GM18520 (cell line): Measurements from ENCODE around the gene CMTM2.
"Not testable (repeated sequence)": the region's sequence is repeated elsewhere in the genome, so short reads cannot be mapped to it uniquely, and the experiment has no call there.

Experiments used
- ATAC-seq: cut with Tn5 transposase; IDR thresholded peaks from one replicate; pipeline ENCODE4 v1.9.1; 2021; ENCODE audit not compliant: unreplicated experiment

Gene CMTM2

DNA sequence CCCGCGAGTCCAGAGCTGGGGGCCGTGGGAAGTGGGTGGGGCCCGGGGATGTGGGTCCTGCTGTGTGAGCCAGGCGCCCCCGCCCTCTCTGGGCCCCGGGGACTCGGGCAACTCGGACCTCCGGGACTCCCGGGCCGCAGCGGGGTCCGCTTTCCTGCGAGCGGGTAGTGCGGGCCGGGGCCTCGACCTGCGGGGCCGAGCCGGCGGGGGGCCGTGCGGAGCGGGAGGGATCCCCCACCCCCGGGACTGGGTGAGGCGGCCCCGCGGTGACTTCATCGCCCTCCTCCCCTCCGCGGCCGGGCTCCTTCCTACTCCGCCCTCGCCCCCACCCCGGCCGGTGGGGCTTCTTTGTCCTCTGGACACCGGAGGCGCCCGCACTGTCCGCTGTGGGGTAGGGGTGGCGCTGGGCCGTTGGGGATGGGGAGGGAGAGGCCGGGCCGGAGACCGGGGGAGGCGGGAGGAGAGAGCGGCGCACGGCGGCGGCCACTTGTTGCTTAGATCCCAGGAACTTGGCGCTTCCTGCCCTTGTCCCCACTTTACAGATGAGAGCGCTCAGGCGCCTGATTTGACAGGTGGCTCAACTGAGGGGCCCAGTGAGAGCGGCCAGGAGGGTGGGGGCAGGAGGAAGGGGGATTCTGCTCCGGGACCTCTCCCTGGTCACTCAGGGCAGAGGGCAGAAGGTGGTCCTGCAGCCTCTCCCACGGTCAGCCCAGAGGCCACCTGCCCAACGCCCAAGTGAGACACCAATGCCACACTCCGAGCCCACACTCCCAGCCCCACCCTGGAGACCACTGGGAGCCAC, 26.1 kb downstream of the CMTM2 start:
- ATAC-seq = no peak

DNA sequence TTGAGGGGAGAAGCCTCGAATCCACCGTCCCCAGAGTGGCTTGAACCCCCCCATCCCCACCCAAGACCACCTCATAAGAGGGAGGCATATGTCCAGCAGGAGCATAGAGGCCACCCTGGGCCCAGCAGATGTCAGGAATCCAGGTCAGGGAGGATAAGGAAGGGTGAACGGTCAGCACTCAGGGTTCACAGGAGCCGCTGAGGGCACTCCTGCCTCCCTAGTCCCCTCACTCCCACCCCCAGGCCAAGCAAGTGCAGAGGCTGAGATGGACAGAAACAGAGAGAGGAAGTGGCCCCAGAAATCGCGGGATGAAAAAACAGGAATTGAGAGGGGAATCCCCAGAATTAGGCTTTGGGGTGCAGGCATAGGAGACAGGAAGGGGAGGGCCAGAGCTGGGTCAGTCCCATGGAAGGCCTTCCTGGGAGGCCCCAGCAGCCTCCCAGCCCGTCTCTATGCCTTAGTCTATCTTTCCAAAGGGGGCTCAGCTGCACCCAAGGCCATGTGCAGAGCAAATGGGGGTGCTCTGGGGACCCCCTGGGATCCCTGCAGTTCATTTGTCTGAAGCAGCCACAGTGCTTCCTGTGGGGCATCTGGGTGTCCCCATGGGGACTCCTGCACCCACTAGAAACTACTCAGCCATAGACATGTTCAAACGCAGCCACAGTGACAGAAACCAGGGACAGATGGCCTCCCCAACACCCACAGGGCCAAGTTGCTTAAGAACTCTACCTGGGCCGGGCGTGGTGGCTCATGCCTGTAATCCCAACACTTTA, 26.9 kb downstream of the CMTM2 start:
- peak; percentile 55 for ATAC-seq

DNA sequence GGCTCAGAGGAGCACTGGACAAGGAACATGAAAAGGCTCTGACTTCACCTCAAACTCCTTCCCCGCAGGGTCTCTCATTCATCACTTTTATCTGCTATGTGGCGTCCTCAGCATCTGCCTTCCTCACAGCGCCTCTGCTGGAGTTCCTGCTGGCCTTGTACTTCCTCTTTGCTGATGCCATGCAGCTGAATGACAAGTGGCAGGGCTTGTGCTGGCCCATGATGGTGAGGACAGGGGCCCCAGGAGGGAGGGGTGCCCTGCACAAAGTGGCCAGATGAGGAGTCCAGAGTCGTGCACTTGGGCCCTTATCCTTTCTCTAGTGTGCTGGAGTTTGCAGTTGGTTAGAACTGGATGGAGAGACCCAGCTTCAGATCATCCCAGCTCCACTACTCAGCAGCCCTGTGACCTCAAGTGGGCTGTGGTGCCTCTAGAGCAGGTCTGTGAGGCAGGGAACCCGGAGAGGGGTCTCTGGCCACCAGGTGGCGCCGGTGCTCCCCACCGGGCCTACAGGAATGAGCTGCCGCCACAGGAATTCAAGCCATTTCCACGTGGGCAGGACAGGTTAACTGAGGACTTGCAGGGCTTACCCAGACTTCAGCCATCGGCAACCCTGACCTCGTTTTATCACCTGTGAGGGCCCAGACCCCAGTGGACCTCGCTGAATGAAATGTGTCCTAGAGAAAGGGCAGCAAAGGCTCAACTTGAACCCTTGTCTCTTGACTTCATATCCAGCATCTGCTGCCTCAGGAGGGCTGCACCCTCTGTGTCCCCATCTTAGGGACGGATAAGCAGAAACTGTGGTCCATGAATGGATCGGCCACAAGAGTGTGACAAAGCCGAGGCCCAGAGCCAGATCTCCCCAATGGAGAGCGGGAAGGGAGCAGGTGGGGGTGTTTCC, 29.2 kb downstream of the CMTM2 start:
- no peak for ATAC-seq

DNA sequence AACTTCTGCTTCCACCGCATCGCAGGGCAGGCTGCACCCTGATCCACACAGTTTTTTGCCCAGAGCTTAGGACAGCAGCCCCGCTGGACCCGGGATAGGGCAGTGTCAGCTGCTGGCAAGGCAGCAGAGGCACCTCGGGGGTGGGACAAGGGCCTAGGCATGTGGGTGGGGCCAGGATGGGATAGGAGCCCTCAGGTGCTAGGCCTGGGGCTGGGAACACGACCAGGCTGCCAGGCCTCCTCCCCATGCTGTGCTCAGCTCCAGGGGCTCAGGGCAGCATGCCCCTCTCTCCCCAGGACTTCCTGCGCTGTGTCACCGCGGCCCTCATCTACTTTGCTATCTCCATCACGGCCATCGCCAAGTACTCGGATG, 29.9 kb downstream of the CMTM2 start:
- ATAC-seq = no peak

DNA sequence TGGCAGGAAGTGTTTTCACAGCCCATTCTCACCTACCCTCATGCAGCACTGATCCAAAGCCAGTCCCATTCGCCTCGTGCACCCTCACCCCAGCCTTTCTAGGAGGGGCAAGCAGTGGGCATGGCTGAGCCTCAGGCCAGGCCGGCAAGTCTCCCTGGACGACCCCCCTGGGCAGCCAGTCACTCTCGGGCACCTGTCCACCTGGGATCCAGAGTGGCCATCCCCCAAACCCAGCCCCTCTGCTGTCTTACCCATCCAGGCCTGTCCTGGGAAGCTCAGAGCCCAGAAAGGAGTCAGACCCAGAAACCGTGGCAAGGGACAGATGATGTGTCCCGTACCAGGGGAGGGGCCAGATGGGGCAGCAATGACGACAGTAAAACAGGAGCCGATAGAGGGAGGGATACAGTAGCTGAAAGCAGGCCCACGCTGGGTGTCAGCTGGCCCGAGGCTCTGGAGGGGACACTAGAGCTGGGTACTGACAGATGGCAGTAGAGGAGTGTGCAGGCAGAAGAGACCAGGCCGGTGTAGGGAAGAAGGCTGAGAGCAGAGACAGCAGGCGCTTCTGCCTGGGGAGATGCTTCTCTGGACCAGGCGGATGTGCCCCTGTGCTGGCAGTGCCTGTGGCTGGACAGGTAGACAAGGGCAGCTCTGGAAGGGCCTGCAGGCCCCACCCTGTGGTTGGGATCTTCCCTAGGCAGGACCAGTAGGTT, 31.0 kb downstream of the CMTM2 start:
- ATAC-seq = no peak

GRCh38 chr16:66611911-66612310, 32.6 kb downstream of the CMTM2 start:
- not testable (repeated sequence) for ATAC-seq

GRCh38 chr16:66612422-66612821, 33.2 kb downstream of the CMTM2 start:
- ATAC-seq = no peak

DNA sequence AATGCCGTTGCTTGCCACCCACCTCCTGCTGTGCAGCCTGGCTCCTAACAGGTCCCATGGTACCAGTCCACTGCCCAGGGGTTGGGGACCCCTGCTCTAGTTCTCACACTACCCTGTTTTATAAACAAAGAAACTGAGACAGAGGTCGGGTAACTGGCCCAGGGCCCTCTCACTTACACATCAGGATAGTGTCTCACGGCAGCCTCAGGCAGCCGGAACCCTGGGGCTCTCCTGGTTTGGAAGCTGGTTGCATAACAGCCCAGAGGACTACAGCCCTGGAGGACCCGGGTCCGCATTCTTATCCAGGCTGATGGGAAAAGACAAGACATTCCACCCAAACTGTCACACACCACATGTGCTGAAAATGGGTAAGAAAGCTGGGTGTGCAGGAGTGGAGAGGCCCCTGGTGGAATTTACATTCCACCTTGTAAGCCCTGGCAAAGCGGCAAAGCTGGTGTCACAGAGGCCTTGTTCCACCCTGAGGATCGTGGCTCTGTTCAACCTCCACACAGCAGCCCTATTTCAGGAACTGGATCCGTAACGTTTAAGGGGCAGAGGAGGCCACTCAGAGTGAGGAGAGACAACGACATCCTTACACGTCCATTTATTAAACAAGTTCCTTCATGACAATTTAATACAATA, 35.0 kb downstream of the CMTM2 start:
- no peak for ATAC-seq

GRCh38 chr16:66616169-66616568, 36.9 kb downstream of the CMTM2 start:
- ATAC-seq = no peak

GRCh38 chr16:66616592-66616991, 37.3 kb downstream of the CMTM2 start:
- no peak for ATAC-seq

GRCh38 chr16:66617010-66617434, 37.8 kb downstream of the CMTM2 start:
- ATAC-seq = no peak

DNA sequence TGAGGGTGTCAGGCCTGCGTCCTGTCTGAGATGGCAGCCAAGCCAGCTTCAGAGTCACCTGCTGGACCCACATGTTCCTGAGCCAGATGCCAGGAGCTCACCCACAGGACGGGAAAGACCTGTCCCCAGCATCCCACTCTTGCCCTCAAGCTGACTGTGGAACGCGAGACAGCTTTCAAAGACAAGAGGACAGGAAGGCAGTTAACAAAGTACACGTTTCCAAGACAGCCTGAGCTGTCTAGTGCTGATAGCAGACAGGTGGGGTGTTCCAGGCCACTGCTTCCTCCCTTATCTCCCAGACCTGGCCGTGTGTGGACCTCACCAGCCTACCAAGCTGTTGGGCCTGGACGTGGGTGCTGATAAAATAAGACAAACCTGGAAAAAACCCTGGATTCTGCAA, 38.5 kb downstream of the CMTM2 start:
- ATAC-seq = no peak

DNA sequence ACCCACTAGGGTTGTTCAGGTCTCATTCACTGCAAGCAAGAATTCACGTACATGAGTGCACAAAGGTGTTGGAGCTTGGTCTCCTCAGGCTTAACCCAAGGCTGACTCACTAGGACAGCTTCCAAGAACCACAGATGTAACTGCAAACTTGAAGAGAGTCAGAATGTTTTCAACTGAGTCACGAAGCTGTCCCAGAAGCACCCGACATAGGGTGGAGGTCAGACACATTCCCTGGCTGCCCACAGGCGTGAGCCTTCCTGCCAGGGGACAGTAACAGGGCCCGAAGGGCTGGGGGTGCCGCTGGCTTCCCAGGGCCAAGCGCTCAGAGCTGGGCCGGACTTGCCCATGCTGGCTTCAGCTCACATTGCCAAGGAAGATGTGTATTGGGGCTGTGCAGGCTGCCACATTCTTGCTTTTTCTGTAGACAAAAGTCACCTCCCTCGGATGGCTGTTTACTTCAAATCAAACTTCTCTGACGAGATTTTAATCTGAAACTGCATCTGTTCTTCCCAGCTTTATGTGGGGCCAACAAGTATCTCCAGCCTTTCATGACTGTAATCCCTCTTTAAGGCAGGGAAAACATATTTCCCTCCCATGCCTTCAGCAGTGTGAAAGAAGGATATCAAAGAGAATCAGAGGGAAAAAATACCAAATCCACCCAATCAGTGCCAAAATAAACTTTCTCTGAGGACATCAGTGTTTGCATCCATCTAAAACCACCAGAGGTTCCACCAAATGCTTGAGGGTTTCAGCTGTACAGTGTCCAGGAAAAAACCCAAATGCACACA, 39.5 kb downstream of the CMTM2 start:
- ATAC-seq = no peak

- ATAC-seq = no peak
These were observed 40.5 kb downstream of the CMTM2 start for GRCh38 chr16:66619534-66620428.

GRCh38 chr16:66620429-66620795, 41.1 kb downstream of the CMTM2 start:
- no peak for ATAC-seq

GRCh38 chr16:66621973-66622372, 42.7 kb downstream of the CMTM2 start:
- ATAC-seq = no peak

- no peak for ATAC-seq
These were observed 43.6 kb downstream of the CMTM2 start for GRCh38 chr16:66622863-66623262.

DNA sequence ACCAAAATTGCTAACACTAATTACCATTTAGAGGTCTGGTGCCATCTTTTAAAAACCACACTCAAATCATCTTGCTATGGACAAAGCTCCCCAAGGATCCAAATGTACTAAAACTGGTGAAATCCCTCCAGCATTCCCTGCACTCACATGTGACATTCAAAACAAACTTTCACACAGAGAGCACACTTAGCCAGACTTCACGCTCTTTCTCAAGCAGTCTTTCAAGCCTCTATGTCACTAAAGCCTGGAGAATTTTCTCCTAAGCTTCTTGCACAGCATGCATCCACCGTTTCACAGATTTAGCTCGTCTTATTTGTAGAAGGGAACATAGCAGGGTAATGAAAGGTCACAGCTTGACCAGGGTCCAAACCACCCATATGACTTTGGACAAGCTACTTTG, 44.5 kb downstream of the CMTM2 start:
- no peak for ATAC-seq
